DND-41 (cell line): ENCODE data around the gene MZT2B.
"Not testable (repeated sequence)": the region's sequence is repeated elsewhere in the genome, so short reads cannot be mapped to it uniquely, and the experiment has no call there.

Source experiments
- ATAC-seq: fragments of 200-7000 bp; cut with Tn5 transposase; 3 replicates; pipeline ENCODE4 v1.9.1; 2021; ENCODE audit warnings: low read depth; ENCODE audit not compliant: insufficient read depth
- DNase-seq: peaks from one replicate; pipeline ENCODE4 v3.0.0-alpha.2; 2020
- H2AFZ ChIP-seq: 2 replicates; pipeline ENCODE4 v1.6.0; 2012; ENCODE audit warnings: low read depth, low read length
- H3K27ac ChIP-seq: 2 replicates; pipeline ENCODE4 v1.5.1; 2012; ENCODE audit warnings: low read length, inconsistent platforms
- H3K27me3 ChIP-seq: fragments of 200-600 bp; sonication (generic); 2 replicates; pipeline ENCODE4 v1.6.0; 2012; ENCODE audit warnings: low read length, mild to moderate bottlenecking, inconsistent platforms; ENCODE audit not compliant: insufficient read depth, poor library complexity
- H3K36me3 ChIP-seq: 2 replicates; pipeline ENCODE4 v1.5.1; 2012; ENCODE audit warnings: low read length, inconsistent platforms; ENCODE audit not compliant: insufficient read depth
- H3K4me1 ChIP-seq: 2 replicates; pipeline ENCODE4 v1.5.1; 2012; ENCODE audit warnings: mild to moderate bottlenecking, low read length; ENCODE audit not compliant: insufficient read depth
- H3K4me2 ChIP-seq: 2 replicates; pipeline ENCODE4 v1.6.0; 2012; ENCODE audit warnings: mild to moderate bottlenecking, moderate library complexity, low read length, inconsistent platforms; ENCODE audit not compliant: insufficient read depth
- H3K4me3 ChIP-seq, 2 experiments: fragments of 200-600 bp in 1 of 2; shearing (Covaris generic) in 1 of 2; 2 replicates each; pipeline ENCODE4 v1.5.1; 2012 to 2016; ENCODE audit warnings: inconsistent platforms in 2 of 2, low read length in 2 of 2, mild to moderate bottlenecking in 2 of 2, low read depth in 1 of 2, moderate library complexity in 1 of 2
- H3K79me2 ChIP-seq: 2 replicates; pipeline ENCODE4 v1.6.0; 2012; ENCODE audit warnings: low read length, inconsistent platforms; ENCODE audit not compliant: insufficient read depth
- H3K9ac ChIP-seq: 2 replicates; pipeline ENCODE4 v1.6.0; 2012; ENCODE audit warnings: low read depth, mild to moderate bottlenecking, inconsistent platforms, low read length, moderate library complexity
- H3K9me3 ChIP-seq: 2 replicates; pipeline ENCODE4 v1.5.1; 2012; ENCODE audit warnings: low read length, moderate library complexity, mild to moderate bottlenecking, inconsistent platforms; ENCODE audit not compliant: insufficient read depth, severe bottlenecking
- H4K20me1 ChIP-seq: 2 replicates; pipeline ENCODE4 v1.6.0; 2012; ENCODE audit warnings: low read length; ENCODE audit not compliant: insufficient read depth
- CTCF ChIP-seq: IDR thresholded peaks from 2 replicates; pipeline ENCODE4 v1.5.1; 2012; ENCODE audit warnings: borderline replicate concordance, low read length, moderate library complexity, mild to moderate bottlenecking; ENCODE audit not compliant: poor library complexity, severe bottlenecking; ENCODE audit errors: extremely low read depth
- EZH2 ChIP-seq: IDR thresholded peaks from 3 replicates; pipeline ENCODE4 v1.6.1; 2012; ENCODE audit warnings: borderline replicate concordance, low read depth, mild to moderate bottlenecking, moderate library complexity, low read length, inconsistent platforms; ENCODE audit not compliant: severe bottlenecking

MZT2B gene

GRCh38 chr2:130152816-130153595 lies 29.1 kb upstream of the MZT2B start:
- H3K36me3 ChIP-seq, result peaks cover 59% of the 10 kb centered on the region
- no peak overlapping the region for H3K4me2 ChIP-seq
- H3K27me3 ChIP-seq, result no peaks in the 10 kb centered on the region
- no peak overlapping the region for H3K27ac ChIP-seq
- H4K20me1 ChIP-seq, result peaks cover 11% of the 10 kb centered on the region; the same call in 1 of the 2 replicates
- no peak for TF ChIP-seq EZH2
- TF ChIP-seq CTCF, result no peak
- no peak overlapping the region for H3K9ac ChIP-seq
- no peaks in the 10 kb centered on the region for H3K79me2 ChIP-seq
- H3K9me3 ChIP-seq, result no peaks in the 10 kb centered on the region
- no peak for ATAC-seq
- H3K4me3 ChIP-seq, result no peak overlapping the region
- H2AFZ ChIP-seq, result no peak overlapping the region
- H3K4me1 ChIP-seq, result no peaks in the 10 kb centered on the region
- DNase-seq, result no peak

GRCh38 chr2:130153721-130154422 lies 28.2 kb upstream of the MZT2B start:
- H3K4me1 ChIP-seq, result not testable (repeated sequence)

GRCh38 chr2:130154423-130154770 lies 27.7 kb upstream of the MZT2B start:
- H4K20me1 ChIP-seq, result peaks cover 12% of the 10 kb centered on the region; the same call in 1 of the 2 replicates
- peaks cover 71% of the 10 kb centered on the region for H3K36me3 ChIP-seq
- not testable (repeated sequence) for H3K79me2 ChIP-seq, H3K9ac ChIP-seq, H3K4me3 ChIP-seq, ATAC-seq, H3K4me1 ChIP-seq, H3K27ac ChIP-seq, H3K9me3 ChIP-seq, H2AFZ ChIP-seq, H3K4me2 ChIP-seq, H3K27me3 ChIP-seq, DNase-seq

More at GRCh38 chr2:130153721-130154422, 28.2 kb upstream of the MZT2B start:
- not testable (repeated sequence) for H3K9ac ChIP-seq, H3K4me2 ChIP-seq, DNase-seq, H3K79me2 ChIP-seq, H3K9me3 ChIP-seq, H2AFZ ChIP-seq, H3K4me3 ChIP-seq, H3K27me3 ChIP-seq, ATAC-seq, H3K27ac ChIP-seq
- H4K20me1 ChIP-seq, result peaks cover 11% of the 10 kb centered on the region; the same call in 1 of the 2 replicates
- H3K36me3 ChIP-seq, result peaks cover 66% of the 10 kb centered on the region

- Histone ChIP-seq H2AFZ (no peak overlapping the region), H3K36me3 (peaks cover 77% of the 10 kb centered on the region), H4K20me1 (peaks cover 17% of the 10 kb centered on the region; the same call in 1 of the 2 replicates), H3K27me3 (no peaks in the 10 kb centered on the region), H3K4me1 (no peaks in the 10 kb centered on the region), H3K4me2 (no peak overlapping the region), H3K27ac (no peak overlapping the region), H3K79me2 (no peaks in the 10 kb centered on the region), H3K9me3 (no peaks in the 10 kb centered on the region), H3K4me3 (no peak overlapping the region), H3K9ac (no peak overlapping the region)
- ATAC-seq, result no peak
- DNase-seq, result no peak
- TF ChIP-seq CTCF (no peak), EZH2 (no peak)
These were observed 27.0 kb upstream of the MZT2B start for GRCh38 chr2:130154773-130155765.
